ENCODE measurements around the gene PCBP3.
"Not testable (repeated sequence)": the region's sequence is repeated elsewhere in the genome, so short reads cannot be mapped to it uniquely, and the experiment has no call there.

Gene PCBP3

DNA sequence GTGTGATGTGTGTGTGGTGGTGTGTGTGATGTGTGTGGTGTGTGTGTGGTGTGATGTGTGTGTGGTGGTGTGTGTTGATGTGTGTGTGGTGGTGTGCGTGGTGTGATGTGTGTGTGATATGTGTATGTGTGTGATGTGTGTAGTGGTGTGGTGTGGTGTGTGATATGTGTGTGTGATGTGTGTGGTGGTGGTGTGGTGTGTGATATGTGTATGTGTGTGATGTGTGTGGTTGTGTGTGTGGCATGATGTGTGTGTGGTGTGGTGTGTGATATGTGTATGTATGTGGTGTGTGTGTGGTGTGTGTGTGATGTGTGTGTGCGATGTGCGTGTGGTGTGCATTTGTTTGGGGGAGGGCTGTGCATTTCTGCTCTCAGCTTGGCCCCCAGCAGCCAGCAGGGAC lies 7.1 kb upstream of the PCBP3 start:
- no peak for DNase-seq

DNA sequence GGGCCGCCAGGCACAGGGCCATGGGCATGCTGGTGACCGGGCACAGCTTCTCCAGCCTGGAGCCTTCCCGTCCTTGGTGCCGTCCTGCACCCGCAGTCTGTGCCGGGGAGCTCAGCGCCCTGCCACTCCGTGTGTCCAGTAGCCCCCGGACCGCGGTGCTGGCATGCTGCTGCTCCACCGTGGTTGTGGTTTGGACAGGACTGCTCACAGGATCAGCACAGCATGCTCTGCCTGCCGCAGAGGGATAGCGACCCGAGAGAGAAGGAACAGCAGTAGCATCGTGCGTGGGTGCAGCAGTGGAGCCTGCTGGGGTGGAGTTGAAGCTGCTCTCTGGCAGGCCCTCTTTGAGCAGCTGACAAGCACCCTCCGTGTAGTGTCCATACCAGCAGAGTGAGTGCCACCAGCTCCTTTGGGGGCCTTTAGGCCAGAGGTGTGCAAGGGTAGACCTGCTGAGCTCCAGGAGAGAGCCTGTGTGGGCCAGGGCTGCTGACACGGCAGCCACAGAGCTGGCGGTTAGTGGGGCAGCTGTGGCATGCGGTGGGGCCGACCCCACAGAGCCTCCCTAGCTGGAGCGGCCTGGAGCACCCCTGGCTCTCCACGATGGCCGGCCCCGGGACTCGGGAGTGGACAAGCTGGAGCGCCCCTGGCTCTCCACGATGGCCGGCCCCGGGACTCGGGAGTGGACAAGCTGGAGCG lies 6.4 kb upstream of the PCBP3 start:
- no peak for DNase-seq

- DNase-seq: no peak
Measured at GRCh38 chr21:45637883-45638282, 5.6 kb upstream of the PCBP3 start.

DNA sequence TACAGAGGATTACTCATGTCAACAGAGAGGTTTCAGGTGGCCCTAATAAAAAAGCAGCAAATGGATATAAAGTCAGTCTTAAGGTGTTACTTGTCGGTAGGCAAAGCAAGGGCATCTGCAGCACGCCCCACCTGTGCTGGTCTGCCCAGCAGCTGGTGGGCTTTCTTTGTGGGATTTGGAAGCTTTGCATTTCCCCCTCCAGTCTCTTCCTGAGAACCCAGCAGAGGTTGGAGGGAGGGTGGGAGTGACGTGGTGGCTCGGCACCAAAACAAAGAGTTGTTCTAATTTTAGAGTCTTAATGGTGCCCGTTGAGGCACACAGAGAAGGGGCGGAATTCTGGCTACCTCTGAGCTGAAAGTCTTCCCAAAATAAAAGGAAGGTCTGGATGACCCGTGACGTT lies 4.8 kb upstream of the PCBP3 start:
- DNase-seq: no peak

GRCh38 chr21:45639206-45640000 lies 4.1 kb upstream of the PCBP3 start:
- DNase-seq: no peak

DNA sequence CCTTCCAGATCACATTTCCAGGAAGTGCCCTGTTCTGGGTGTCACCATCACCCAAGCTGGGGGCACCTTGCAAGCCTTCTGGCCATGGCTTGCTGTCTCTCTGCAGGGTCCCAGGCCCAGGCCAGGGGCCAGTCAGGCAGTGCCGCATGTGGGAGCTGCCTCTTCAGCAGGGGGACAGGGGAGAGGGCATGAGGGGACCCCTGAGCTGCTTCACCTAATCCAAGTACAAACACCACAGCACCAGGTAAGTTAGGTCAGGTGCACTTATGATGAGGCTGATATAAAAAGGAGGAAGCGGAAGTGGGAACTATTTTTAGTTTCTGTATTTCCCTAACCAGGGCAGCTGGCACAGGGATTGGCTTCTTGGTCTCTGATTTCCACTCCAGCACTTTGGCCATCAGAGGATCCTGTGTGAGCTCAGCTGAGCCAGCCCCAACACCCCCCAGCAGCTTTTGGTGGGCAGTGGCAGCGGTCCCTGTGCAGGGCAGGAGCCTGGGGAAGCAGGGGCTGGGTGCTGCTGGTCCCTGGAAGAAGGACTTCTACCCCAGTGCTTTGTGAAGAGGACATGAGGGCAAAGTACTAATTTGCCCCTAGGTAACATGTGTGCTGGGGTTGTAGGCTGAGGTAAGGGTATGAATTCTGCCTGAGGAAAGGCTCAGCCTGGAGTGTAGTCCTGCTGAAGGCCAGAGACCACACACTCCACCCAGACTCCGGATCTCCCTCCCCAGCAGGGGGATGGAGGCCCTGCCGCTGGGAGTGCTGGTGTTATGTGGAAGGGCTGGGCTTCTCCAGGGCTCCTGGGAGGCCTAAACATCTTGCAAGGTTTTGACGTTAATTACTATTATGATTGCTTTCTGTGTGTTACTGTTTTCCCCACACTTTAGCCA lies 3.3 kb upstream of the PCBP3 start:
- DNase-seq: no peak

GRCh38 chr21:45640888-45641479 lies 2.5 kb upstream of the PCBP3 start:
- DNase-seq: no peak

GRCh38 chr21:45641480-45642035 lies 2.0 kb upstream of the PCBP3 start:
- no peak for DNase-seq

DNA sequence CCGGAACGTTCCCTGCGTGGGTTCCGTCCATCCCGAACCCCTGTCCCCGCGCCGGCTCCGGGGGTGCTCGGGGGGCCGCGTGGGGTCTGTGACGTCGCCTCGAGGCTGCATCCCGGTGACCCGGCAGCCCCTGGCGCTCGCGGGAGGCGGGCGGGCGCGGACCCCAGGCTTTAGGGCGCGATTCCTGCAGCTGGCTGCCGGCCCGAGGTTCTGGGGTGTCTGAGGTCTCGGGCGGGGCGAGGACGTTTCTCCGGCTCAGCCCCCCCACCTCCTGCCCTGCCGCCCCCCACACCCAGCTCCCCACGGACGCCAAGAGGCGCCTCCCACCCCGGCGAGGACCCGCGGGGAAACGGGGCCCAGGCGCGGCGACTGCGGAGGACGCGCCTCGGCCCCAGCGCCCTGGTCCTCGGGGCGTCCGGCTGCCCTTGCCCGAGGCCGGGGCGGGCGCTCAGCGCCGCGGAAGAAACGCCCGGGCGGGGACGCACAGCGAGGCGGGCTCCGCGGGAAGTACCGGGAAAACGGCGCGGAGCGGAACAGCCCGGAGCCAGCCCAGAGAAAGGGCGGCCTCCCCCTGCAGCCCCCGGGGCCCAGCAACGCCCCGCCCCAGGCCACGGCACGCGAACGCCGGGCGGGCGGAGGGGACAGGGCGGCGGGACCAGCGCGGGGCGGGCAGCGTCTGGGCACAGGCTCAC lies 1.3 kb upstream of the PCBP3 start:
- no peak for DNase-seq

GRCh38 chr21:45644041-45644906 lies 749 bp downstream of the PCBP3 start:
- no peak for DNase-seq

- no peak for DNase-seq
Measured at GRCh38 chr21:45651921-45652320, 8.4 kb downstream of the PCBP3 start.

GRCh38 chr21:45655124-45655523 lies 11.6 kb downstream of the PCBP3 start:
- DNase-seq: no peak

- not testable (repeated sequence) for DNase-seq
Measured at GRCh38 chr21:45656114-45656513, 12.6 kb downstream of the PCBP3 start.

DNA sequence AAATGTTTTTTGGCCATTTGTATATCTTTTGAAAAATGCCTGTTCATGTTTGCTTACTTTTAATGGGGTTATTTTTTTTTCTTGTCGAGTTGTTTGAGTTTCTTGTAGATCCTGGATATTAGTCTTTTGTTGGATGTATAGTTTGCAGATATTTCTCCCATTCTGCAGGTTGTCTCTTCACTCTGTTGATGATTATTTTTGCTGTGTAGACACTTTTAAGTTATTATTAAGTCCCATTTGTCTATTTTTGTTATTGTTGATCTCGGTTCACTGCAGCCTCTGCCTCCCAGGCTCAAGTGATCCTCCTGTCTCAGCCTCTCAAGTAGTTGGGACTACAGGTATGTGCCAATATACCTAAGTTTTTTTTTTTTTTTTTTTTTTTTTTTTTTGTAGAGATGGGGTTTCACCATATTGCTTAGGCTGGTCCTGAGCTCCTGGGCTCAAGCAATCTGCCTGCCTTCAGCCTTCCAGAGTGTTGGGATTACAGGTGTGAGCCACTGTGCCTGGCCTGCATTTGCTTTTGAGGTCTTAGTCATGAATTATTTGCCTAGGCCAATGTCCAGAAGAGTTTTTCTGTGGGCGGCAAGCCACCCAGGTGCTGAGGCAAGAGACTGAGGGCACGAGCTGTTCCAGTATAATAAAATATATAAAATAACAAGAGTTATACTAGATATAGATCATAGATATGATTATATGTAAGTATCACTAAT lies 18.5 kb downstream of the PCBP3 start:
- DNase-seq: not testable (repeated sequence)

DNA sequence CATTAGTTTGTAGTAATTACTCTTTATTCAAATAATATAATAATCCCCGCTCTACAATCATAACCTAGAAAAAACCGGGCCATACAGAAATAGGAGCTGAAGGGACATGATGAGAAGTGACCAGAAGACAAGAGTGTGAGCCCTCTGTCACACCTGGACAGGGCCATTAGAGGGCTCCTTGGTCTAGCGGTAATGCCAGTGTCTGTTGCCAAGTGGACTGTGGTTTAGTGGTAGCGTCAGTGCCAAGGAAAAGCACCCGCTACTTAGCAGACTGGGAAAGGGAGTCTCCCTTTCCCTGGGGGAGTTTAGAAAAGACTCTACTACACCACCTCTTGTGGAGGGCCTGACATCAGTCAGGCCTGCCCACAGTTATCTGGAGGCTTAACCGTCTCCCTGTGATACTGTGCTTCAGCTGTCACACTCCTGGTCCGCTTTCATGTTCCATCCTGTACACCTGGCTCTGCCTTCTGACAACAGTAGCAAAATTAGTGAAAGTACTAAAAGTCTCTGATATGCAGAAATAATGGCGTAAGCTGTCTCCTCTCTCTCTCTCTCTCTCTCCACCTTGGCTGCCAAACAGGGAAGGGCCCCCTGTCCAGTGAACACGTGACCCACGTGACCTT lies 19.2 kb downstream of the PCBP3 start:
- not testable (repeated sequence) for DNase-seq

- no peak for DNase-seq
Measured at GRCh38 chr21:45669382-45669781, 25.9 kb downstream of the PCBP3 start.

GRCh38 chr21:45670731-45671130 lies 27.2 kb downstream of the PCBP3 start:
- DNase-seq: no peak

GRCh38 chr21:45678790-45679189 lies 35.3 kb downstream of the PCBP3 start:
- not testable (repeated sequence) for DNase-seq

- no peak for DNase-seq
Measured at GRCh38 chr21:45680215-45680614, 36.7 kb downstream of the PCBP3 start.

GRCh38 chr21:45695086-45695485 lies 51.6 kb downstream of the PCBP3 start:
- no peak for DNase-seq
